ENCODE data around the gene DNAH8.
A peak's percentile ranks its signal among the peaks of the same experiment; 100 is the strongest.

The DNAH8 gene

GRCh38 chr6:38713812-38714211, 1.3 kb upstream of the DNAH8 start:
- Histone ChIP-seq H3K9me3 (no peaks in the 10 kb centered on the region), H3K4me1 (no peaks in the 10 kb centered on the region), H3K36me3 (replicated peaks) (no peaks in the 10 kb centered on the region), H3K4me3 (no peak overlapping the region), H3K27me3 (ENCODE audit: low read depth) (peaks cover 1% of the 10 kb centered on the region; the same call in 1 of the 2 replicates)
- in situ Hi-C loops (cut with MboI; ENCODE audit: low sequenced_read_pairs) = no loop called here
- no peak for DNase-seq (ENCODE audit: low spot score in 2 of 2)

GRCh38 chr6:38714239-38715015, 684 bp upstream of the DNAH8 start:
- no peaks in the 10 kb centered on the region for H3K4me1 ChIP-seq
- no peak for DNase-seq (ENCODE audit: low spot score in 2 of 2)
- in situ Hi-C loops (cut with MboI; ENCODE audit: low sequenced_read_pairs) = no loop called here
- H3K9me3 ChIP-seq = no peaks in the 10 kb centered on the region
- H3K27me3 ChIP-seq (ENCODE audit: low read depth) = no peaks in the 10 kb centered on the region
- H3K4me3 ChIP-seq = no peak overlapping the region
- no peaks in the 10 kb centered on the region for H3K36me3 ChIP-seq (replicated peaks)

GRCh38 chr6:38716825-38717224, 1.7 kb downstream of the DNAH8 start:
- in situ Hi-C loops (cut with MboI; ENCODE audit: low sequenced_read_pairs) = no loop called here
- H3K9me3 ChIP-seq = no peaks in the 10 kb centered on the region

GRCh38 chr6:38719358-38719757, 4.2 kb downstream of the DNAH8 start:
- Histone ChIP-seq H3K4me3 (no peak overlapping the region), H3K4me1 (no peaks in the 10 kb centered on the region), H3K27me3 (ENCODE audit: low read depth) (no peaks in the 10 kb centered on the region), H3K9me3 (no peaks in the 10 kb centered on the region), H3K36me3 (replicated peaks) (no peaks in the 10 kb centered on the region)
- in situ Hi-C loops (cut with MboI; ENCODE audit: low sequenced_read_pairs) = no loop called here
- no peak for DNase-seq (ENCODE audit: low spot score in 2 of 2)

More at GRCh38 chr6:38716825-38717224, 1.7 kb downstream of the DNAH8 start:
- Histone ChIP-seq H3K4me3 (no peak overlapping the region), H3K4me1 (no peaks in the 10 kb centered on the region), H3K27me3 (ENCODE audit: low read depth) (no peaks in the 10 kb centered on the region), H3K36me3 (replicated peaks) (no peaks in the 10 kb centered on the region)
- no peak for DNase-seq (ENCODE audit: low spot score in 2 of 2)

GRCh38 chr6:38720295-38720694, 5.2 kb downstream of the DNAH8 start:
- Histone ChIP-seq H3K9me3 (no peaks in the 10 kb centered on the region), H3K27me3 (ENCODE audit: low read depth) (no peaks in the 10 kb centered on the region), H3K4me3 (no peak overlapping the region), H3K36me3 (replicated peaks) (no peaks in the 10 kb centered on the region), H3K4me1 (no peaks in the 10 kb centered on the region)
- in situ Hi-C loops (cut with MboI; ENCODE audit: low sequenced_read_pairs) = no loop called here
- peak; percentile 12 for DNase-seq (ENCODE audit: low spot score in 2 of 2)

GRCh38 chr6:38722038-38722437, 6.9 kb downstream of the DNAH8 start:
- H3K9me3 ChIP-seq = no peaks in the 10 kb centered on the region
- H3K27me3 ChIP-seq (ENCODE audit: low read depth) = no peaks in the 10 kb centered on the region
- no peak for DNase-seq (ENCODE audit: low spot score in 2 of 2)
- in situ Hi-C loops (cut with MboI; ENCODE audit: low sequenced_read_pairs) = no loop called here
- H3K4me1 ChIP-seq = no peaks in the 10 kb centered on the region
- H3K36me3 ChIP-seq (replicated peaks) = no peaks in the 10 kb centered on the region
- H3K4me3 ChIP-seq = no peak overlapping the region

GRCh38 chr6:38722727-38723334, 7.7 kb downstream of the DNAH8 start:
- Histone ChIP-seq H3K27me3 (ENCODE audit: low read depth) (no peaks in the 10 kb centered on the region), H3K36me3 (replicated peaks) (no peaks in the 10 kb centered on the region), H3K4me3 (no peak overlapping the region), H3K4me1 (no peaks in the 10 kb centered on the region), H3K9me3 (no peaks in the 10 kb centered on the region)
- in situ Hi-C loops (cut with MboI; ENCODE audit: low sequenced_read_pairs) = no loop called here
- DNase-seq (ENCODE audit: low spot score in 2 of 2) = no peak

GRCh38 chr6:38723783-38724182, 8.7 kb downstream of the DNAH8 start:
- no peak for DNase-seq (ENCODE audit: low spot score in 2 of 2)
- in situ Hi-C loops (cut with MboI; ENCODE audit: low sequenced_read_pairs) = no loop called here
- no peak overlapping the region for H3K4me3 ChIP-seq
- no peaks in the 10 kb centered on the region for H3K27me3 ChIP-seq (ENCODE audit: low read depth)
- no peaks in the 10 kb centered on the region for H3K36me3 ChIP-seq (replicated peaks)
- no peaks in the 10 kb centered on the region for H3K4me1 ChIP-seq
- H3K9me3 ChIP-seq = no peaks in the 10 kb centered on the region

- no peak overlapping the region for H3K4me3 ChIP-seq
- in situ Hi-C loops (cut with MboI; ENCODE audit: low sequenced_read_pairs) = no loop called here
- no peaks in the 10 kb centered on the region for H3K27me3 ChIP-seq (ENCODE audit: low read depth)
- H3K36me3 ChIP-seq (replicated peaks) = no peaks in the 10 kb centered on the region
- no peaks in the 10 kb centered on the region for H3K9me3 ChIP-seq
- no peaks in the 10 kb centered on the region for H3K4me1 ChIP-seq
- no peak for DNase-seq (ENCODE audit: low spot score in 2 of 2)
Measured at GRCh38 chr6:38724343-38724742, 9.2 kb downstream of the DNAH8 start.

GRCh38 chr6:38725414-38726183, 10.5 kb downstream of the DNAH8 start:
- in situ Hi-C loops (cut with MboI; ENCODE audit: low sequenced_read_pairs) = no loop called here
- no peak overlapping the region for H3K4me3 ChIP-seq
- H3K36me3 ChIP-seq (replicated peaks) = no peaks in the 10 kb centered on the region
- H3K4me1 ChIP-seq = no peaks in the 10 kb centered on the region
- H3K9me3 ChIP-seq = no peaks in the 10 kb centered on the region
- H3K27me3 ChIP-seq (ENCODE audit: low read depth) = no peaks in the 10 kb centered on the region
- DNase-seq (ENCODE audit: low spot score in 2 of 2) = no peak

GRCh38 chr6:38728203-38728602, 13.1 kb downstream of the DNAH8 start:
- H3K4me3 ChIP-seq = no peak overlapping the region
- no peaks in the 10 kb centered on the region for H3K36me3 ChIP-seq (replicated peaks)
- no peaks in the 10 kb centered on the region for H3K9me3 ChIP-seq
- no peaks in the 10 kb centered on the region for H3K4me1 ChIP-seq
- in situ Hi-C loops (cut with MboI; ENCODE audit: low sequenced_read_pairs) = no loop called here
- no peaks in the 10 kb centered on the region for H3K27me3 ChIP-seq (ENCODE audit: low read depth)
- no peak for DNase-seq (ENCODE audit: low spot score in 2 of 2)

- Histone ChIP-seq H3K4me3 (no peak overlapping the region), H3K36me3 (replicated peaks) (no peaks in the 10 kb centered on the region), H3K4me1 (0 out of 2 replicates have a peak, but pooled peaks cover 3% of the 10 kb centered on the region), H3K9me3 (no peaks in the 10 kb centered on the region), H3K27me3 (ENCODE audit: low read depth) (peaks cover 6% of the 10 kb centered on the region)
- in situ Hi-C loops (cut with MboI; ENCODE audit: low sequenced_read_pairs) = no loop called here
- DNase-seq (ENCODE audit: low spot score in 2 of 2) = no peak
Measured at GRCh38 chr6:38730140-38730862, 15.2 kb downstream of the DNAH8 start.

GRCh38 chr6:38736951-38737350, 21.8 kb downstream of the DNAH8 start:
- peaks cover 37% of the 10 kb centered on the region for H3K27me3 ChIP-seq (ENCODE audit: low read depth)
- H3K9me3 ChIP-seq = no peaks in the 10 kb centered on the region; the same call in 1 of the 2 replicates
- no peak for DNase-seq (ENCODE audit: low spot score in 2 of 2)
- no peak overlapping the region for H3K4me3 ChIP-seq
- in situ Hi-C loops (cut with MboI; ENCODE audit: low sequenced_read_pairs) = no loop called here
- H3K4me1 ChIP-seq = 0 out of 2 replicates have a peak, but pooled peaks cover 3% of the 10 kb centered on the region
- no peaks in the 10 kb centered on the region for H3K36me3 ChIP-seq (replicated peaks)
